Loucy (cell line): ENCODE measurements around the gene ADAP2.

Source experiments
- CTCF ChIP-seq: fragments of 200-600 bp; sonication (generic); conservative IDR thresholded peaks from 2 replicates; pipeline ENCODE4 v1.5.1; 2014; ENCODE audit warnings: mild to moderate bottlenecking, antibody characterized with exemption, low read length
- EZH2phosphoT487 ChIP-seq: fragments of 200-600 bp; IDR thresholded peaks from 2 replicates; pipeline ENCODE4 v1.6.1; 2018; ENCODE audit warnings: antibody characterized with exemption, mild to moderate bottlenecking, moderate library complexity, borderline replicate concordance

GRCh38 chr17:30957741-30958140 lies 36.0 kb downstream of the ADAP2 start:
- TF ChIP-seq CTCF = no peak
- TF ChIP-seq EZH2phosphoT487 = no peak
